Gastroesophageal sphincter (tissue), 3 donors: Measurements from ENCODE around the gene SYNGR4.
"Not testable (repeated sequence)": the region's sequence is repeated elsewhere in the genome, so short reads cannot be mapped to it uniquely, and the experiment has no call there.

Source experiments
- CTCF ChIP-seq, 4 experiments: fragments of 200-600 bp in 2 of 4; fragments of 450-650 bp in 2 of 4; sonication (generic) in 1 of 4; IDR thresholded peaks; one replicate each; pipeline ENCODE4 v1.5.1; 2017 to 2019; ENCODE audit warnings: antibody characterized with exemption in 4 of 4, mild to moderate bottlenecking in 2 of 4, moderate library complexity in 2 of 4
- EP300 ChIP-seq: sonication (generic); formaldehyde crosslinking; IDR thresholded peaks from one replicate; pipeline ENCODE4 v1.6.1; 2017; ENCODE audit warnings: antibody characterized with exemption, mild to moderate bottlenecking
- POLR2A ChIP-seq, 2 donors: fragments of 450-650 bp; IDR thresholded peaks; one replicate each; pipeline ENCODE4 v1.6.1; 2017; ENCODE audit warnings: antibody characterized with exemption in 2 of 2, mild to moderate bottlenecking in 2 of 2, moderate library complexity in 1 of 2

DNA sequence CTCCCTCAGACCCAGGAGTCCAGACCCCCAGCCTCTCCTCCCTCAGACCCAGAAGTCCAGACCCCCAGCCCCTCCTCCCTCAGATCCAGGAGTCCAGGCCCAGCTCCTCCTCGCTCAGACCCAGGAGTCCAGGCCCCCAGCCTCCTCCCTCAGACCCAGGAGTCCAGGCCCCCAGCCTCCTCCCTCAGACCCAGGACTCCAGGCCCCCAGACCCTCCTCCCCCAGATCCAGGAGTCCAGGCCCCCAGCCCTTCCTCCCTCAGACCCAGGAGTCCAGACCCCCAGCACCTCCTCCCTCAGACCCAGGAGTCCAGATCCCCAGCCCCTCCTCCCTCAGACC, 27.8 kb downstream of the SYNGR4 start:
- not testable (repeated sequence) for TF ChIP-seq CTCF (IDR thresholded peaks at IDR 0.05); POLR2A (IDR thresholded peaks at IDR 0.05); EP300
